NCI-H524 treated with DMSO at 0.1 percent for 48 hours (cell line): ENCODE results near the gene ZMIZ1.

ENCODE experiments used
- DNase-seq: peaks from one replicate; lab custom pipeline; 2025; lab: John Stamatoyannopoulos, UW

The ZMIZ1 gene

DNA sequence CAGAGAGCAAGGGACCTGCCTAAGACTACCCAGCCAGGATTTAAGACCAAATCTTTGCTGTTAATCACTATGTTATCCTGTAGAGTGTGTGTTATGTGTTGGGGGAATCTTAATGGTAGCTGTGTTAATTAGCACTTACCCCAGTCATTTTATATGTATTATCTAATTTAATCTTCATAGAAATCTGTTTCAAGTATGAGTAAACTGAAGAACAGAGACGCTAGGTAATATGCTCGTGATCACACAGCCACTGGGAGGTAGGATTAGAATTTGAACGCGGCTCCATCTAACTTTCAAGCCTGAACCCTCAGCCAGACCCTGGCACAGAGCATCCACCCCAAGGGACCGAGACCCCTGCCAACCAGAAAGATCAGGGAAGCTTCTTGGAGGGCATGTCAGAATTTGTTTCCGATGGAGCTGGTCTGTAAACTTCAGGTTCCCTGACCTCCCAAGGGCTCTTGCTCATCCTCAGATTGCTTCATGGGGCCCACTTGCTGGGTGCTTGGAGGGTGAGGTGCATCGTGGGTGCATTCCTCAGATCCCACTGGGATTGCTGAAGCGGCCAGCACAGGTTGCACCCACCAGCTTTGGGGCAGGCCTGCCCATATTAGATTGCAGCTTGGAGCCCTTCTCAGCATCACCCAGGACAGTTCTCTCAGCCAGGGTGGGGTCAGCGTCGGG, 105.0 kb downstream of the ZMIZ1 start:
- DNase-seq, result no peak

DNA sequence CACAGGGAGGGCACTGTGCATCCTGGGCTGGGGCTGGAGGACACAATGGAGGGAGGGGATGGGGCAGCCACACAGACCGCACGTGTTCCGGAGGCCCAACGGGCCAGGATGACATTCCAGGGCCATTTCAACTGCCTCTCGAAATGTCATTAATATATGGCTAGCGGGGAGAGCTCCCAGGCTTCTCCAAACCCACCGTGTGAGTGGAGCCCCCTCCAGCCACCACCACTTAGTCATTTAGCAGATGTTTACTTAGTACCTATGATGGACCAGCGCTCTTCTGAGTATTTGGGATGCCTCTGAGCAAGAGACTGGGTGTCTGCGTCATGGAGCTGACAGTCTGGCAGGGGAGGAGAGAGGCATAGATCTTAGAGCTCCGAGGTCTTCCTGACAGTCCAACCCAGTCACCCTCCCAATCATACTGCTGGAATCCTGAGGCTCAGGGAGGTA, 107.3 kb downstream of the ZMIZ1 start:
- DNase-seq, result no peak

DNA sequence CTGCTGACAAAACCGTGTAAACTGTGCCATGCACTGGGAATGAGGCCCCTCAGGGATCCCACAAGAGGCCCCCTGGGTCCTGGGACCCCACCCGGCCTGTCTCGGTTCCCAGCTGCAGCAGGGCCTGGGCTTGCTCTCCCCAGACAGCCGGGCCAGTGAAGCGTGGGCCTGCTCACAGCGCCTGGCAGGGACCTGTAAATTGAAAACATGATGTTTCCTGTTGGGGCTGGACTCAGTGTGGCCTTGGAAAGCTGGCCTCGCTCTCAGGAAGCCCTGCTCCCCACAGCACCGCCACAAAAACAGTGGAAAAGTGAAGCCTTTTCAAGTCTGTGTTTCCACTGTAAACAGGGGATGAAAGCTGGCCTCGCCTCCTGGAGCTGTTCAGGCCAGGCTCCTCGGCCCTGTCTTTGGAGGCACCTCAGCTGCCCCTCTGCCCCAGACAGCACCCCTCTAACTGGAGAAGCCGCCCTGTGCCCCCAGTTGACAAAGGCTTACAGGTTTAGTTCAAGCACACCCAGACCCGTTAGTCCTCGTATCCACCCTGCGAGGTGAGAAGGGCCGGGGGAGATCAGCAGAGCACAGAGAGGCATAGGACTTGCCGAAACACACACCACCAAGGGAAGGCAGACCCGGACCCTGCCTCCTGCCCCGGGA, 108.3 kb downstream of the ZMIZ1 start:
- no peak for DNase-seq

DNA sequence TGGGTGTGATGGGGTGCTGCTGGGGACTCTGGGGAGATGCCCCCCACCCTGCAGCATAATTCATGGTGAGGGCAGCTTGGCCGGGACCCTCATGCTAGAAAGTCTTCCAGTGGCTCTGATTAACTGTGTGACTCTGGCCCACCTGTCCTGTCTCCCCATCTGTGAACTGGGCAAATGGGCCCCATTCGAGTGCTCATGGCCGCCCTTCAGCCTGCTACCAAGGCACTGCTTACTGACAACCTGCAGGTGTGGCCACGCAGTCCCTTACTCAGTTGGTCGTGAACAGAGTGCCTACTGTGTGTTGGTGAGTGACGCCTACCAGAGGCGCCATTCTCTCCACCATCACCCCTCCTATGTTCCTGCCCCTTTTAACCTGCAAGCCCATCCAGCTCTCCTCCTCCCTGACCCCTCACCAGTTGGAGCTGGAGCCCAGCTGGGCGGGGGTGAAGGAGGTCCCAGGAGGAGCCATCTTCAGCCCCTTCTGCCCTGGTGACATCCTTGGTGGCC, 109.4 kb downstream of the ZMIZ1 start:
- no peak for DNase-seq

DNA sequence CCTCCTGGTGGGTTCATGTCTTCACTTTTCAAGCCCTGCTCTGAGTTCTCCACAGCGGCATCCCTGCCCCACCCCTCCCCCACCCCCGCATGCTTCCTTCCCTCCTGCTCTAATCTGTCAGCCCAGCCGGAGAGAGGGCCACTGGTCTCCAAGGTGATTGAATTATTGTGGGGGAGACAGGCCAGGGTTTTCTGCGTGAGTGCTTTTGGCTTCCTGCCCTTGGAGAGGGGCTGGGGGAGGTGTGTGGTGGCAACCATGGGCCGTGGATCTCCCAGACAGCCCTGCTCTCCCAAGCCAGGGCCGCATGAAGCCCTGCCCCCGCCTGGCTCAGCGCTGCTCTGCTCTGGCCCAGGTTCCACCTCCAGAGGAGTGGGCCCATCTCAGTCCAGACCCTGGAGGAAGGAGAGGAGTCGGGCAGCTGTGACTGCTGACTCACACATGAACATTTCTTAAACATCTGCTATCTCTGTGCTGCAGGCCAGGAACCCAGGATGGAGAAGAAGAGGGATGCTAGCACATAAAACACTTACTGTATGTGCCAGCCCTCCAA, 109.9 kb downstream of the ZMIZ1 start:
- DNase-seq, result no peak

DNA sequence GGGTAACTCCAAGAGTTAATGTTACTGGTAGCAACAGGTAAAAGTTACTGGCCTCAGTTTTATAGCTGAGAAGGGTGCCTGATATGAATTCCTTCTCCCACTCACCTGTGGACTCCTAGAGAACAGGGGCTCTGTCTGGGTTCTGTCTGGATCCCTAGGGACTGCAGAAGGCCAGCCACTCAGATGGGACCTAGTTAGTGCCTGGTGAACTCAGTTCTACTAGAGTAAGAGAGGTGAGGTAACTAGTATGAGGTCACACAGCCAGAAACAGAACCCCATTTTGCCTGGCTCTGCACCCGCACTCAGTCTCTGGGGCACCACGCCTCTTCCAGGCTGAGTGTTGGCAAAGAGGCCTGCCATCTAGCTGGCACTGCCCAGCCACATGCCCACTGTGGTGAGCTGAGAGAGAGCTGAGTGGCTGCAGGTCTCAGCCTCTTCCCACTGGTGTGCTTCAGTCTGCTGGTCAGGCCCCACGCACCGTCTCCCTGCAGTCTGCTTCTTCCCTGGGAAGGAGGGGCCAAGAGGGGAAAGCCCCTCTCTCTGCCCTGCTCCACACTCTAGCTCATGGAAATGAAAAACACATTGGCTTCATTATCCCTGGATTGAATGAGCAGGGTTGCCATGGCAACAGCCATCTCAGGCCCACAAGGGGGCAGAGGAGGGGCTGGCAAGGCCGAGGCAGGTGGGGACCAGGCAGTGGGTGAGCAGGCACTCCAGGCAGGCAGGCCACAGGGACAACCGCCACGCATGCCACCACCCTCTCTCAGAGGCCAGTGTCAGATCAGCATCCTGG, 110.6 kb downstream of the ZMIZ1 start:
- no peak for DNase-seq

DNA sequence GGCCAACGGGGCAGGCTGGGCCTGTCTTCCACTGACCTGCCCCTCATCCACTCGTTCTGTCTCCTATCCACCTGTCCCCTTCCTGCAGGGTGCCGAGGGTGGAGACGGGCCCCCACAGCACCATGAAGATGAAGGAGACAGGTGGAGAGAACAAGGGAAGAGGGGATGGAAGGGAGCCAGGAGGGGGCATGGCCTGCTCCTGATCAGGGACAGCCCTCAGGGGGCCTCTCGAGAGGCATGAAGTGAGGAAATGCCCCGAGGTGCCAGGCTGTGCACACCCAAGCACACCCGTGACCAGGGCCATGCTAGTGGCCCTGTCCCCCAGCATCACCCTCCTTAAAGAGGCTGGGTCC, 111.2 kb downstream of the ZMIZ1 start:
- no peak for DNase-seq

DNA sequence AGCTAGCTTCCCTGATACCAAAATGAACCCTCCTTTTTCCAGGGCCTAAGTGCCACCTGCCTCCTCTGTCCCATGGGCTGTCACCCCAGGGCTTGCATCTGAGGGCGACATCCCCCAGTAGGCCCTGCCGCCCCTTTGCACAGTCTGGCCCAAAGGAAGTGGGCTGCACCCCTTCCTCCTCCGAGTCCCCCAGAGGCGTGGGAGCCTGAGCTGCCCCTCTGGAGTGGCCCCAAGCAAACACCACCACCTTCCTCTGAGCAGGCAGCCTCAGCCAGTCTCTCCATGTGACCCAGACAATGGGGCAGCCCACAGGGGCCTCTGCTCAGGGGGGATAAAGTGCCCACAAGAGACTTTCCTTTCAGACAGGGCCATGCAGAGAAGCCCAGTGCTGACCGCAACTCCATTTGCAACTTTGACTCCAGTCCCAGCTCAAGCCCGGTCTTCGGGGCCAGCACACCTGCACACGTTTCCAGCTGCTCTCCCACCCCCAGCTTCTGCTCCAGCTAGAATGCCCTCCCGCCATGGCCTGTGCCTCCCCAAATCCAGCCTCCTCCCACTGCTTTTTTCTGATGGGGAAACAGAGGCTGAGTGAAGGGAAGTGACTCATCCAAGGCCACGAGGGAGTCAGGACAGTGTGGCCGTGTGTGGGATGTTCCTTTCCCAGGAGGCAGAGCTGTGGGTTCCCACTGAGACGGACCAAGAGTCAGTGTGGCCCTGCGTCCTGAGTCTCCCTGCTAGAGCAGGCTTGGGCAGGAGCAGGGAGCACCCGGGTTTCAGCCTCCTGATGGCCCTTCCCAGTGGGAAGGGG, 111.9 kb downstream of the ZMIZ1 start:
- DNase-seq, result no peak

DNA sequence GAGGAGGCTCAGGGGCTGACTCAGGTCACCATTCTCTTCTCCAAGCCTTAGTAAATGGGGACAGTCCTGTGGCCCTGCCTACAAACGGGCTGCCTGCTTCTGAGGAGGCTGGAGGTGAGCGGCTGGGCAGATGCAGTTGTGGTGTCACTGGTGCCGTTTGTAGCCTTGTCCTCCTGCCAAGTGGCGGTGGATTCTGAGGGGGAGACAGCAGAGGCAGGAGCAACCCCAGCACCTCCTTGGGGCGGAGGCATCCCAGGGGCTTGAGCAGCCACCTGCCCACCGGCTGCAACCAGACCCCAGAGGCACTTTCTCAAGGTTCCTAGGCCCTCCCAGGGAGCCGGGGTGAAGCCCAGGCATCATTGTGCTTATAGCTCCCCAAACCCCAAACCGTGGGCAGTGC, 112.5 kb downstream of the ZMIZ1 start:
- no peak for DNase-seq

DNA sequence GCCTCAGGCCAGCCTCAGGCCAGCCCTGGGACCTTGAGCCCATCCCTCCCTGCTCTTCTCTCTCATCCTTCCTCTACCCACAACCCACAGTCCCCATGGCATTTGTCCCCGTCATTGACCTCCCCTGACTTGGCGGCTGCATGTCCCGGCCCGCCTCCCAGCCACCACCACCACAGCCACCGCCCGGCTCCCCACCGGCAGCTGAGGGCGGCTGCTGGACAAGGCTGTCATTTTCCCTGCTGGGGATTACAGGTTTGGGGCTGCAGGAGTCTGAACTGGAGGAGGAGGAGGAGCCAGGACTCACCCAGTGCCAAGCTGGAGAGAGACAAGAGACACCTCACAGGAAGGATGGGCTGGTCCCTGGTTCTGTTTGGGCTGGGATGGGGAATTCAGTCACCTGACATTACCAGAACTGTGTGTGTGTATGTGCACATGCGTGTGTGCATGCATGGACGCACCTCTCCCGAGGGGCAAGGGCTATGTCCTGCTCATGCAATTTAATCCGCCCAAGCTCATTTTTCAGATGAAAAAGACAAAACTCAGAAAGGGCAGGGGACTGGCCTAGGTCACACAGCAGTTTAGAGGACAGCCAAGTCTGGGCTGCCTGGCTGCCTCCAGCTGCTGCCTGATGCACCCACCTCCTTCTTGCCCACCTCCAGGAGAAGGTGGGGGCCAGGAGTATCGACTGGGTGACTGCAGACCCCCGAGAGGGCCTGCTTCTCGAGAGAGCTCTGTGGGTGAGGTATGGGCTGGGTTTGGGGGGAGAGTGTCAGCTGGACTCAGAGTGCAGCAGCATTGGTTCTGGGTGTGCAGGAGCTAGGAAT, 113.1 kb downstream of the ZMIZ1 start:
- no peak for DNase-seq

DNA sequence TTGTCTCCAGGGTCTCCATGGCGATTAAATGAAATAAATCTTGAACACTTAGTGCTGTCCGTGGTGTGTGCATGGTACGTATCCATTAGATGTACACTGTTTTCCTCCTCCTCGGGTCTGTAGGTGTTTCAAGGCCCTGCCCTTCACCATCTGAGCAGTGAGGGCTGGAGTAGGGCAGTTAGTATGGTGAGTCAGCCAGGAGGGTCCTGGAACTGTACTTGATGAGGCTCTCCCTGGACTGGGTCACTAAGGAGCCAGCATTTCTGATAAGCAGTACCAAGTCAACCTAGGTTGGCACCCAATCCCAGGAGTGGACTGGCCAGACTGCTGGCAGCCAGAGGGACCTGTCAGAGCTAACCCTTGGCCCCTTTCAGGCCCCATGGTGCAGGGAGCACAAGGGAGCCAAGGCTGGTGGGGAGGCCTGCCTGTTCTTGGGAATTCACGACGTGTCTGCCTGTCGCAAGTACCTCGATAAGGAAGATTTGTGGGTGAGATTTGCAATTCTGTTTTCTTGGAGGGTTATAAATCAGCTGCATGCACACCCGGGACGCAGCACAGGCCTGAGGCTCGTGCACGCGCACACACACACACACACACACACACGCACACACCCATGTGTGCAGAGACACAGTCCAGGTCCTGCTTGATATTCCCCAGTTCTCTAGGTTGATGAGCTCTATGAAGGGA, 114.2 kb downstream of the ZMIZ1 start:
- no peak for DNase-seq

DNA sequence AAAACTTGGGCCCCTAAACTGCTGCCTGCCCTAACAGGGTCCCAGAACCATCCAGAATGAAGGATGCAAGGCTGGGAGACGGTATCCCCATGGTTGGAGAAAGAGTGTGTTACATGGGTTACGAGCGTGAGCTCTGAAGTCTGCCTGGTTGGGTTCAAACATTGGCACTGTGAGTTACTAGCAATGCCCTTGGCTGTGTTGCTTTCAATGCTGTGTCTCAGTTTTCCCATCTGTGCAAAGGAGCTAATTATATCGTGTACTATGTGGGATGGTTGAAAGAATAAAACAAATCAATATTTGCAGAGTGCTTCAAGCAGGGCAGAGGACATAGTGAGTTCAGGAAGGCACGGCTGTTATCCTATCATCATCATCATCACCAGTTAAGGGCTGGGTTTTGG, 114.7 kb downstream of the ZMIZ1 start:
- DNase-seq, result no peak

DNA sequence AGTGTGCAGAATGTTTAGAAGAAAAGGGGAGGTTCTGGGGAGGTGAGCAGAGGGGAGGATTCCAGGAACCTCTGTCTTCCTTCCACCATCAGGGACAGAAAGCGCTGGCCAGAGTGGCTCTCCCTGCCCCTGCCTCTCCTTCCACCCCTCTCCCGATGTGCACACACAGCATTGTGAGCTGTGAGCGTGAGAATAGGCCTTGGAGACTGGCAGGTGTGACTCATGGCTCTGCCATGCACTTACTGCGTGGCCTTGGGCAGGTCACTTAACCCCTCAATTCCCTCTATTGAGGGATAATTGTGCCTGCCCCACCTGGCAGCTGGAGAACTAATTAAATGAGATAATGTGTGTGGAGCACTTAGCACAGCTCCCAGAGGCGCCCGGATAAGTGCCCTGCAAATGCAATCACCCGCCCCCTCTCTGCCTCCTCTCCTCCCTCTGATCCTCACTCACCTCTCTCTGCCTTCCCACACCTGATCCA, 115.4 kb downstream of the ZMIZ1 start:
- no peak for DNase-seq

DNA sequence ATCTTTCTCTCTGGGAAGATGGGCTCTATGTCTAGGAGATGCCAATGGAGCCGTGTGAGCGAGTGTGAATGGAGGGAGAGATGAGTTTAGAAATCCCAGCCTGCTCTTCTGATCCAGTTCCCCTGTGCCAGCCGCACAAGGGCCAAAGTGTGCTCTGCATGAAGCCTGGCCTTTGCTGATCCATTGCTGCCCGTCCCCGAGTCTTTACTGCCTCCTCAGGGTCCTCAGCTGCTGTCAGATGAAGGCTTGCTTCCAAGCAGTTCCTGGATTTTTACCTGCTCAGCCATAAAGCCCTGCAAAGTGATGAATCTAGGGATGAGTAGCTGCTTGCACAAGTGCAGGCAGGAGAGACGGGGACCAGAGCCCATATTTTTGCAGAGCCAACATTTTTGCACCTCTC, 115.9 kb downstream of the ZMIZ1 start:
- no peak for DNase-seq

DNA sequence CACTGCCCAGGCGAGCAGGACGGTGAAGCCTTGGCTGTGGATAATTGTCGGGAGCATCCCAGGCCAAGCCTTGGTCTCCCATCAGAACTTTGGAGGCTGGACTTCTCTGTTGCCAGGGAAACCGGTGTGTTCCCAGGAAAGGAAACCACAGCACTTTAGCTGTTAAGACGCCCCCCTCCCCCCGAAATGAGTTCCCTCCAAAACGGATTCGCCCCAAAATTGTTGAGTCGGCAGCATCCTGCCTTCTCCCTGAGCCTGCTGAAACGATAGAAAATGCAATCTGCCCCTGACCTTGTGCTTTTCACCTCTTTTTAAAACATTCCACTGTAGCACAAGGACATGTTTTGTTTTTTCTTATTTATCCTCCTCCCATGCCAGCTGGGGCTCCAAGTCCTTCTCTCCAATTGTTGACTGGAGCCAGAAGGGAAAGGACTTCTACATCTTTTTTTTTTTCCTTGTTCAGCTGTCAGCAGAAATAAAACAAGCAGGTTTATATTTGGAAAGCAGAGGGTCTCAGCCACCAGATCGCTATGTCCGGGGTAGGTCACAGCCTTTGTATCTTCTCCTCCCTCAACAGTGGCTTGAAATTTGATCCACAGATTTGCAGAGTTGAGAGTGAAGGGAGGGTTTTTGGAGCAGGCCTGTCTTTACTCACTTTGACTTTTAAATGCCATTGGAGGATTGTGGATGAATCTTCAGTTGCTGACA, 116.5 kb downstream of the ZMIZ1 start:
- no peak for DNase-seq

DNA sequence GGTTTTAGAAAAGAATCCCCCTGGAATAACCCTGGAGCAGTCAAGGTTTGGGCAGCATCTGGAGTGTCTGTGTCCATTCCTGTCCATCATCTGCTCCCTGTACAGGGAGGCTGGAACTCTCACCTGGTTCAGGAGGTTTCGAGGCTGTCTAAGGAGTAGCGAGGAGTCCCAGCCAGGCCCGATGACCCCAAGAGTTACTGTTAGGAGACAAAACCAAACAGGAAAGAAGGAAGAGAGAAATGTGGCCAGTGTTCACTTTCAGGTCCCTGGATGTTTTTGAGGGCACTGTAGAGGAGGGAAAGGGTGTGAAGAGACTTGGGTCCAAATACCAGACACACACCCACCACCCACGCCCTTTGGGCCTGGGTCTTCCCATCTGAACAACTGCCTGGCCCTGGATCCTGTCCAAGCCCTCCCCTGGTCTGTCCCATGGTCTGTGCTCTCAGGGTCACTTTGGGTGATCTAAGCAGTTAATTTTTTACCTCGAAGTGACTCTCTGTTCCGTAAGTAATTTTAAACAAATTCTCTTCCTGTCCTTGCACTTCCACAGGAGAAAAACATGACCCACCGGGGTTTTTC, 117.1 kb downstream of the ZMIZ1 start:
- no peak for DNase-seq

DNA sequence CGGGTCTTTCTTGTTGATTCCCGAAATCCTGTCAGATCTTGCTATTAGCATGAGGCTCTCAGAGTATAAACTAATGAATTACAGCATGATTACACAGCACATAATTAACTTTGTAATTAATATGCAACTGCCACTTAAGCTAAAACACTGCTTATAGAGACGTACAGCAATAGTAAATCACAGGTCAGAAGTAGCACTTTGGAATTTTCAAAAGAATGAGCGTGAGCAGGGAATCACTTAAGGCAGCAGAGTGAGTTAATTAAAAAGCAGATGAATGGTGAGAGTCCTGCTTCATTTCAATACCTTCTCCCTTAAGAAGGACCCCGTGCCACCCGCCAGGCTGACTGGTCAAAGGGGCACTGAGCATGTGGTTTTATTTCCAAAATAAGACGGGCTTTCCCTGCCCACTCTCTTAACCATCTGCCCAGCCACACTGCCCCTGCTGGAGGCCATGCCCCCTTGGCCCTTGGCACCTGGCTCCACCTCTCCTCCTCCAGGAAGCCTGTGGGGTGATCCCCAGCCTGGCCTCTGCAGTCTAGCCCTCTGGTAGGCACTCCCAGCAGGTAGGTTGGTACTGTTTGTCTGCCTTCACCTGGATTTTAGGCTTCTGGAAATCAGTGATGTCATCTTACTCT, 117.8 kb downstream of the ZMIZ1 start:
- no peak for DNase-seq

DNA sequence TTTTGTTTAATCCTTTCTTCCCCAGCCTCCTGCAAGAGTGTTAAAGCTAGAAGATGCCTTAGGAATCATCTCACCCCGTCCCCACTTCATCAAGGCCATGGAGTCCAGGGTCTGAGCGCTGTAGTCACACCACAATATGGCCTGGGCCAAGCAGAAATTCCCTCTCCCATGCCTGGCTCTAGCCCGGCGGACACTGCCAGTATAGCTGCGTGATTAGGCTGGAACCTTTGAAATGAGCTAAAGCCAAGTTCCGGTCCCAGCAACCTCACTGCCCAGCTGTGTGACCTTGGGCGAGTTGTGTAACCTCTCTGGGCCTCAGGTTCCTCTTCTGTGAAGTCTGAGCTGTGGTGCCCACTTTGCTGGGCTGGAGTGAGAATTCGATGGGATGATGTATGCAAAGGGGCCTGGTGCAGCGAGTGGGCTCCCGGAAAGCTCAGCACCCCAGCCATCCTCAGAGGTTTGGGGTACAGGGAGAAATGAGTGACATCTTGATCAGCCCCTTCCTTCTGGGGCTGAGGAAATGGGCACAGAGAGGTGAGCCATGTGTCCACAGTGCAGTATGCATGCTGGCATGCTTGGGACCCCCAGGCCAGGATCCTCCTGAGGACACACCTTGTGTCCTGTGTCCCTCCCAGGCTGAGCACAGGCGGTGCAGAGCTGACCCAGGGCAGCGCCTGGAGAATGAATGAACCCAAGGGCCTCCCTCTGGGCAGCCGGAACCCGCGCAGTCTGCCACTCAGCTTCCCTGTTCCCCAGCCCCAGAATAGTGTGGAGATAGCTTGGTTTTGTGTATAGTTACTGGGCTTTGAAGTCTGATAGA, 118.6 kb downstream of the ZMIZ1 start:
- no peak for DNase-seq
